Esophagus (tissue), 2 donors: ENCODE results near the gene ELMOD1. TPM values are rescaled to one million over a fixed set of nuclear protein-coding genes. Genes with fewer than 3 reads are reported as not detected.

Experiments
- H3K27ac ChIP-seq, 2 donors: one replicate each; pipeline ENCODE4 v1.5.1; 2013; ENCODE audit warnings: low read depth in 2 of 2, mild to moderate bottlenecking in 2 of 2, inconsistent platforms in 1 of 2, low read length in 1 of 2, moderate library complexity in 1 of 2
- H3K27me3 ChIP-seq, 2 donors: one replicate each; pipeline ENCODE4 v1.6.1; 2013; ENCODE audit warnings: low read length in 2 of 2, control low read depth in 1 of 2, mild to moderate bottlenecking in 1 of 2; ENCODE audit not compliant: insufficient read depth in 2 of 2, control insufficient read depth in 1 of 2
- H3K36me3 ChIP-seq, 2 donors: one replicate each; pipeline ENCODE4 v1.6.1; 2013; ENCODE audit warnings: low read length in 1 of 2; ENCODE audit not compliant: control insufficient read depth in 2 of 2, insufficient read depth in 2 of 2
- H3K4me1 ChIP-seq, 2 donors: one replicate each; pipeline ENCODE4 v1.6.1; 2013; ENCODE audit warnings: low read length in 1 of 2; ENCODE audit not compliant: control insufficient read depth in 2 of 2, insufficient read depth in 2 of 2
- H3K4me3 ChIP-seq, 2 donors: one replicate each; pipeline ENCODE4 v1.5.1; 2013; ENCODE audit warnings: low read length in 2 of 2, mild to moderate bottlenecking in 2 of 2, low read depth in 1 of 2, moderate library complexity in 1 of 2
- H3K9me3 ChIP-seq, 2 donors: one replicate each; pipeline ENCODE4 v1.6.1; 2013; ENCODE audit warnings: mild to moderate bottlenecking in 2 of 2, low read depth in 1 of 2, low read length in 1 of 2, moderate library complexity in 1 of 2; ENCODE audit not compliant: control insufficient read depth in 2 of 2, insufficient read depth in 1 of 2
- WGBS, 2 donors: extraction: QIAGEN DNeasy Blood & Tissue Kit; methylation state at CpG; one replicate each; pipeline ENCODE4 v1.1.7; 2013; 5-methylcytosine and 5-hydroxymethylcytosine counted together
- polyA plus RNA-seq, 2 donors: library from polyadenylated mRNA; stranded (reverse); fragments of 200-250 nt; gene quantifications; one replicate each; pipeline ENCODE4 v1.2.3, GENCODE V29; 2013
- donor health status: healthy with polysubstance abuse.
- donor health status: Bipolar disorder and iron deficiency.

ELMOD1 gene
- polyA plus RNA-seq, 2 donors = 0.02 TPM; not detected in 1

GRCh38 chr11:107660066-107660465 is 69.1 kb downstream of the ELMOD1 start:
- Histone ChIP-seq H3K36me3 (no peaks in the 10 kb centered on the region), H3K9me3 (no peaks in the 10 kb centered on the region), H3K4me3 (no peak overlapping the region), H3K27me3 (no peaks in the 10 kb centered on the region), H3K4me1 (no peaks in the 10 kb centered on the region), H3K27ac (no peak overlapping the region)
- 59 to 78% methylated on average over 3 of the region's 3 CpGs for WGBS, 2 donors

- WGBS, 2 donors = 84 to 95% methylated on average over 1 of the region's 1 CpG
- no peak overlapping the region for H3K27ac ChIP-seq
- no peaks in the 10 kb centered on the region for H3K36me3 ChIP-seq
- H3K27me3 ChIP-seq = no peaks in the 10 kb centered on the region
- H3K9me3 ChIP-seq = no peaks in the 10 kb centered on the region
- no peaks in the 10 kb centered on the region for H3K4me1 ChIP-seq
- H3K4me3 ChIP-seq = no peak overlapping the region
Observed at GRCh38 chr11:107661656-107662055, 70.7 kb downstream of the ELMOD1 start.

- H3K36me3 ChIP-seq = no peaks in the 10 kb centered on the region
- 70 to 80% methylated on average over 10 of the region's 10 CpGs for WGBS, 2 donors
- H3K27me3 ChIP-seq = no peaks in the 10 kb centered on the region
- no peaks in the 10 kb centered on the region for H3K4me1 ChIP-seq
- H3K27ac ChIP-seq = no peak overlapping the region
- H3K9me3 ChIP-seq = no peaks in the 10 kb centered on the region
- no peak overlapping the region for H3K4me3 ChIP-seq
Observed at GRCh38 chr11:107665018-107665417, 74.1 kb downstream of the ELMOD1 start.

GRCh38 chr11:107666911-107667613 is 76.1 kb downstream of the ELMOD1 start:
- Histone ChIP-seq H3K9me3 (no peaks in the 10 kb centered on the region), H3K27me3 (no peaks in the 10 kb centered on the region), H3K4me3 (no peak overlapping the region), H3K4me1 (no peaks in the 10 kb centered on the region), H3K36me3 (no peaks in the 10 kb centered on the region), H3K27ac (no peak overlapping the region)
- WGBS, 2 donors = 69 to 70% methylated on average over 8 of the region's 8 CpGs

GRCh38 chr11:107669191-107669740 is 78.3 kb downstream of the ELMOD1 start:
- H3K27me3 ChIP-seq = no peaks in the 10 kb centered on the region
- H3K36me3 ChIP-seq = no peaks in the 10 kb centered on the region
- 87 to 88% methylated on average over 11 of the region's 11 CpGs for WGBS, 2 donors
- no peak overlapping the region for H3K4me3 ChIP-seq
- H3K27ac ChIP-seq = no peak overlapping the region
- no peaks in the 10 kb centered on the region for H3K4me1 ChIP-seq
- H3K9me3 ChIP-seq = no peaks in the 10 kb centered on the region

GRCh38 chr11:107669893-107670601 is 79.1 kb downstream of the ELMOD1 start:
- no peak overlapping the region for H3K27ac ChIP-seq
- H3K36me3 ChIP-seq = no peaks in the 10 kb centered on the region
- H3K27me3 ChIP-seq = no peaks in the 10 kb centered on the region
- H3K4me3 ChIP-seq = no peak overlapping the region
- WGBS, 2 donors = 58 to 61% methylated on average over 4 of the region's 4 CpGs
- H3K9me3 ChIP-seq = no peaks in the 10 kb centered on the region
- no peaks in the 10 kb centered on the region for H3K4me1 ChIP-seq

- no peaks in the 10 kb centered on the region for H3K9me3 ChIP-seq
- no peaks in the 10 kb centered on the region for H3K4me1 ChIP-seq
- WGBS, 2 donors = 50 to 52% methylated on average over 2 of the region's 2 CpGs
- no peaks in the 10 kb centered on the region for H3K36me3 ChIP-seq
- no peak overlapping the region for H3K4me3 ChIP-seq
- no peaks in the 10 kb centered on the region for H3K27me3 ChIP-seq
- H3K27ac ChIP-seq = no peak overlapping the region
Observed at GRCh38 chr11:107675902-107676301, 85.0 kb downstream of the ELMOD1 start.

GRCh38 chr11:107676336-107677057 is 85.5 kb downstream of the ELMOD1 start:
- Histone ChIP-seq H3K4me1 (no peaks in the 10 kb centered on the region), H3K4me3 (no peak overlapping the region), H3K27ac (no peak overlapping the region), H3K27me3 (no peaks in the 10 kb centered on the region), H3K9me3 (no peaks in the 10 kb centered on the region), H3K36me3 (no peaks in the 10 kb centered on the region)
- 78 to 83% methylated on average over 8 of the region's 8 CpGs for WGBS, 2 donors

GRCh38 chr11:107677924-107678631 is 87.1 kb downstream of the ELMOD1 start:
- 74 to 78% methylated on average over 7 of the region's 7 CpGs for WGBS, 2 donors
- H3K27me3 ChIP-seq = no peaks in the 10 kb centered on the region
- H3K4me1 ChIP-seq = no peaks in the 10 kb centered on the region
- no peak overlapping the region for H3K27ac ChIP-seq
- H3K36me3 ChIP-seq = no peaks in the 10 kb centered on the region
- H3K9me3 ChIP-seq = no peaks in the 10 kb centered on the region
- no peak overlapping the region for H3K4me3 ChIP-seq
